ENCODE measurements around the gene USP35. TPM values are rescaled to one million over a fixed set of nuclear protein-coding genes. Genes with fewer than 3 reads are reported as not detected.

Gene USP35
- total RNA-seq, 4 donors from 2014 or later = 13.5 to 18.1 (median 14.3) TPM

GRCh38 chr11:78156127-78156844, 32.4 kb upstream of the USP35 start:
- WGBS, 2 donors = 71 to 75% methylated on average over 6 of the region's 6 CpGs
- intact Hi-C loops (cut with DNase I) = no loop called here
- Histone ChIP-seq H3K27ac (no peak overlapping the region), H3K4me3 (replicated peaks in 1 of 3) (no peak overlapping the region), H3K9me3 (no peaks in the 10 kb centered on the region), H3K4me1 (peaks cover 3 to 17% of the 10 kb centered on the region in 2 donors), H3K36me3 (no peaks in the 10 kb centered on the region), H3K27me3 (no peaks in the 10 kb centered on the region)
- TF ChIP-seq, protein P1, sequence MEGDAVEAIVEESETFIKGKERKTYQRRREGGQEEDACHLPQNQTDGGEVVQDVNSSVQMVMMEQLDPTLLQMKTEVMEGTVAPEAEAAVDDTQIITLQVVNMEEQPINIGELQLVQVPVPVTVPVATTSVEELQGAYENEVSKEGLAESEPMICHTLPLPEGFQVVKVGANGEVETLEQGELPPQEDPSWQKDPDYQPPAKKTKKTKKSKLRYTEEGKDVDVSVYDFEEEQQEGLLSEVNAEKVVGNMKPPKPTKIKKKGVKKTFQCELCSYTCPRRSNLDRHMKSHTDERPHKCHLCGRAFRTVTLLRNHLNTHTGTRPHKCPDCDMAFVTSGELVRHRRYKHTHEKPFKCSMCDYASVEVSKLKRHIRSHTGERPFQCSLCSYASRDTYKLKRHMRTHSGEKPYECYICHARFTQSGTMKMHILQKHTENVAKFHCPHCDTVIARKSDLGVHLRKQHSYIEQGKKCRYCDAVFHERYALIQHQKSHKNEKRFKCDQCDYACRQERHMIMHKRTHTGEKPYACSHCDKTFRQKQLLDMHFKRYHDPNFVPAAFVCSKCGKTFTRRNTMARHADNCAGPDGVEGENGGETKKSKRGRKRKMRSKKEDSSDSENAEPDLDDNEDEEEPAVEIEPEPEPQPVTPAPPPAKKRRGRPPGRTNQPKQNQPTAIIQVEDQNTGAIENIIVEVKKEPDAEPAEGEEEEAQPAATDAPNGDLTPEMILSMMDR (IDR thresholded peaks at IDR 0.05) = no peak
- TF ChIP-seq POLR2A (IDR thresholded peaks at IDR 0.05) = no peak
- no peak for DNase-seq

DNA sequence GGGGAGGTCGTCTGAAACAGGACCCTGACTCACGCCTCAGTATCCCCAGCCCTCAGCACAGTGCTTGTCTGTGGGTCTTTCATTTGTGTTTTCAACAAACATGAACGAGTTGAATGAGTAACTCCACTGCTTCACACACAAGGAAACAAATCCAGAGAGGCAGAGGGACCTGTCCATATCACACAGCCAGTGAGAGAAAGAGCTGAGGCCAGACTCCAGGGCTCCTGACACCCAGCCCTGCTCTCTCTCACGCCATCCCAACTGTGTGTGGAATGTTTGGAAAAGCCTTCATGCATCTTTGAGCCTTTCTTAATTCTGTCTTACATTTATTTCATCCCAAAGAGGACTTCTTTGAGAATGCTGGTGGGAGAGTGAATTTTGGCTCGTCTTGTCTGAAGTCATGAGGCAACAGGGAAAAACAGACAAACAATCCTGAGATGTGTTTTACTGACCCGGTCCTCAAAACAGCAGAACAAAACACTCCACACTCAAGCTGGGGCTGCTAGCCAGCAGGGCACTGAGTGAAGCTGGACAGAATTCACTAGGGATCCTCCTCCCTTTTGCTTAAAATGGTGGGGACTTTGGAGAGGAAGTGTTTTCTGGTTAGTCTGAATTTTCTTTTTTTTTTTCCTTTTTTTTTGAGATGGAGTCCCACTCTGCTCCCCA, 29.6 kb upstream of the USP35 start:
- intact Hi-C loops (cut with DNase I) = no loop called here
- H3K9me3 ChIP-seq = no peaks in the 10 kb centered on the region
- no peaks in the 10 kb centered on the region for H3K27me3 ChIP-seq
- peak overlapping the region; percentile 22 to 67 (median 55) for H3K27ac ChIP-seq
- no peak for TF ChIP-seq POLR2A (IDR thresholded peaks at IDR 0.05)
- TF ChIP-seq, protein P1 (IDR thresholded peaks at IDR 0.05) = no peak
- DNase-seq = peak; percentile 64
- H3K4me1 ChIP-seq = peaks cover 3 to 43% of the 10 kb centered on the region in 2 donors
- H3K4me3 ChIP-seq (replicated peaks in 1 of 3) = no peak overlapping the region
- WGBS, 2 donors = 45 to 51% methylated on average over 6 of the region's 6 CpGs
- no peaks in the 10 kb centered on the region for H3K36me3 ChIP-seq

DNA sequence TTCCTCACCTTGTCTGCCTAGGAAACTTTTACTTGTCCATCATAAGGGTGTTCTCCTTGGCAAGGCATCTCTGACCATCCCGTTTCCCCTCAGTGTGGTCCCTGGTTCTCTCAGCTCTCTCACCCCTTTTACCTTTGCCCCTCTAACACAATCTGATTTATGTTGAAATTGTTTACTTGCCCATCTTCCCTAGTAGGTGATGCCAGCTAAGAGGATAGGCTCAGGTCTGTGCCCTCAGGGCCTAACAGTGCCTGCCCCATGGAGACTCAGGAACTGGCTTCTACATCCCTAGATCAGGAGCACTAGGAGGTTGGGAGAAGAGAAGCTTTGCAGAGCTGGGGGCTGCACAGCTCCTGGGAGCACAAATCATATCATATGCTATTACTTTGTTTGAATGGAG, 28.2 kb upstream of the USP35 start:
- H3K27ac ChIP-seq = no peak overlapping the region
- peaks cover 3 to 46% of the 10 kb centered on the region in 2 donors for H3K4me1 ChIP-seq
- no peaks in the 10 kb centered on the region for H3K36me3 ChIP-seq
- no peaks in the 10 kb centered on the region for H3K27me3 ChIP-seq
- TF ChIP-seq, protein P1 (IDR thresholded peaks at IDR 0.05) = no peak
- TF ChIP-seq POLR2A (IDR thresholded peaks at IDR 0.05) = no peak
- no peak for DNase-seq
- H3K4me3 ChIP-seq (replicated peaks in 1 of 3) = no peak overlapping the region
- no peaks in the 10 kb centered on the region for H3K9me3 ChIP-seq
- intact Hi-C loops (cut with DNase I) = no loop called here
- 95 to 100% methylated on average over 1 of the region's 1 CpG for WGBS, 2 donors

DNA sequence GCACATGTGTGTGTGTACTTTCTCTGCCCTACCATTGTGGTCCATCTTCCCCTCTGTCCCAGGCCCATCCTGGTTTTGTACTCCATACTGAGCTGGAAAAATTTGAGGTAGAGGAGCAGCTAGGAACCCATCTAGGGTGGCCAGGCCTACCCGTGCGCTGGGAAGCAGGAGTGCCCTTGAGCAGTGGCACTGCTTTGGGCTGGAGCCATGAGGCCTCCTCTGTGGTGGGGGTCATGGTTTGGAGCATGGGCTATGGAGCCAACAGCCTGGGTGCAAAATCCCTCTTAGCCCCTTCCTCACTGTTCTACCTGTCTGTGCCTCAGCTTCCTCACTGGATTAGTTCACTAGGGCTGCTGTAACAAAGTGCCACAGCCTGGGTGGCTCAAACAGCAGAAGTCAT, 27.4 kb upstream of the USP35 start:
- WGBS, 2 donors = 85% methylated on average over 2 of the region's 2 CpGs; no CpG with 5 or more reads in 1 of the 2 donors
- TF ChIP-seq, protein P1 (IDR thresholded peaks at IDR 0.05) = no peak
- TF ChIP-seq POLR2A (IDR thresholded peaks at IDR 0.05) = no peak
- Histone ChIP-seq H3K27me3 (no peaks in the 10 kb centered on the region), H3K27ac (peak overlapping the region in 1 of 3 donors; percentile 24), H3K9me3 (no peaks in the 10 kb centered on the region), H3K4me1 (peaks cover 3 to 46% of the 10 kb centered on the region in 2 donors), H3K36me3 (no peaks in the 10 kb centered on the region), H3K4me3 (replicated peaks in 1 of 3) (no peak overlapping the region)
- no peak for DNase-seq
- intact Hi-C loops (cut with DNase I) = no loop called here

- H3K27ac ChIP-seq = peak overlapping the region in 2 of 3 donors; percentile 4 to 24
- H3K4me3 ChIP-seq (replicated peaks in 1 of 3) = no peak overlapping the region
- no peaks in the 10 kb centered on the region for H3K9me3 ChIP-seq
- WGBS, 2 donors = 42 to 43% methylated on average over 5 of the region's 5 CpGs
- intact Hi-C loops (cut with DNase I) = no loop called here
- H3K27me3 ChIP-seq = no peaks in the 10 kb centered on the region
- TF ChIP-seq POLR2A (IDR thresholded peaks at IDR 0.05) = no peak
- TF ChIP-seq, protein P1 (IDR thresholded peaks at IDR 0.05) = no peak
- no peaks in the 10 kb centered on the region for H3K36me3 ChIP-seq
- H3K4me1 ChIP-seq = peaks cover 3 to 46% of the 10 kb centered on the region in 2 donors
- DNase-seq = peak in 1 of 2 donors; percentile 41
Observed at GRCh38 chr11:78161962-78162371, 26.8 kb upstream of the USP35 start.
